HG02943 (cell line): ENCODE data around the gene PAWR.
"Not testable (repeated sequence)": the region's sequence is repeated elsewhere in the genome, so short reads cannot be mapped to it uniquely, and the experiment has no call there.

Experiments
- ATAC-seq: cut with Tn5 transposase; IDR thresholded peaks from one replicate; pipeline ENCODE4 v1.9.1; 2021; ENCODE audit warnings: mild to moderate bottlenecking, low read depth, moderate library complexity; ENCODE audit not compliant: unreplicated experiment

PAWR gene

DNA sequence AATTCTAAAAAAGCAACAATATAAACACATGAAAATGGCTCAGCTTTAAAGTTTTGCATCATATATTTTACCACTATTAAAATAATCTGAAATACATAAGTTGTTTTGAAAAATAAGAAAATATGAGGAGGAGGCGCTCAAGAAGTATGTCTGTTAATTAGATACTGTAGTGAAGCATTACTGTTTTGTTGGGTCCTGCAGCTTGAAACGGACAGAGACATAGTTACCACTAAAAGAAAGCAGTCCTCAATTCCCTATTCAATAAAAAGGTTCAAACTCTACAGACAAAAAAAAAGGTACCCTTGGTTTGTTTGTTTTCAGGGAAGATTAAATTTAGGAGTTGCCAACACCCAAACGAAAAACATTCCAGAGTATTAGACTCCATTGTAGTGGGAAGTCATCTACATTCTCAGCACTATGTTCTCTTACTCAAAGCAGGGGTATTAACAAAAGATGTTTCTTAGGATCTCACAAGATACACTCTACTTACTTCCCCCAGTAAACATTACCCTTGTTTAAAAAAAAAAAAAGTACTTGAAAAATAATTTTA, 3.0 kb downstream of the PAWR start:
- ATAC-seq = no peak

- ATAC-seq = no peak
Observed at GRCh38 chr12:79686171-79686570, 4.6 kb downstream of the PAWR start.

GRCh38 chr12:79685068-79685467, 5.7 kb downstream of the PAWR start:
- no peak for ATAC-seq

DNA sequence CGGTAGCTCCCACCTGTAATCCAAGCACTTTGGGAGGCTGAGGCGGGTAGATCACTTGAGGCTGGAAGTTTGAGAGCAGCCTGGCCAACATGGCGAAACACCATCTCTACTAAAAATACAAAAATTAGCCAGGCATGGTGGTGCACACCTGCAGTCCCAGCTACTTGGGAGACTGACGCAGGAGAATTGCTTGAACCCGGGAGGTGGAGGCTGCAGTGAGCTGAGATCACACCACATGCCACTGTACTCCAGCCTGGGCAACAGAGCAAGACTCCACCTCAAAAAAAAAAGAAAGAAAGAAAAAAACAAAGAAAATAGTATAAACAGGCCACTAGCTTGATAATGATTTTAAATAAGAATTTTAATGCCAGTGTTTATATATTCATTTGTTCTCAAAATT, 6.4 kb downstream of the PAWR start:
- ATAC-seq = not testable (repeated sequence)

DNA sequence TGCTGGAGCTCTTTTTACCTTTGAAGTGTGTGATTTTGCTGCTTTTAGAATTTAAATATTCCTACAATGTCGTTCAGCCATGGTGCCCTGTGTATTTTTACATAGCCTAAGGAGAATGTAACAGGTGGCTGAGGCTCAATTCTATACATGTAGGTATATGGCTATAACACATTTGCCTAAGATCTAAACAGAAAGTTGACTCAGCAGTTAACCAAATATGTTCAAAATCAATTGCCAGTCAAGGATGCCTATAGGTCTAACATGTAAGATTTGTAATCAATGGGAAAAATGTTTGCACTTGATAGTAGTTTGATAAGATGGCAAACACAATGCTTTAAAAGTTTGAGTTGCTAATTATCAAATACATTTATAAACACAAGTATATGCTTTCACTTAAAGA, 8.2 kb downstream of the PAWR start:
- ATAC-seq = no peak

DNA sequence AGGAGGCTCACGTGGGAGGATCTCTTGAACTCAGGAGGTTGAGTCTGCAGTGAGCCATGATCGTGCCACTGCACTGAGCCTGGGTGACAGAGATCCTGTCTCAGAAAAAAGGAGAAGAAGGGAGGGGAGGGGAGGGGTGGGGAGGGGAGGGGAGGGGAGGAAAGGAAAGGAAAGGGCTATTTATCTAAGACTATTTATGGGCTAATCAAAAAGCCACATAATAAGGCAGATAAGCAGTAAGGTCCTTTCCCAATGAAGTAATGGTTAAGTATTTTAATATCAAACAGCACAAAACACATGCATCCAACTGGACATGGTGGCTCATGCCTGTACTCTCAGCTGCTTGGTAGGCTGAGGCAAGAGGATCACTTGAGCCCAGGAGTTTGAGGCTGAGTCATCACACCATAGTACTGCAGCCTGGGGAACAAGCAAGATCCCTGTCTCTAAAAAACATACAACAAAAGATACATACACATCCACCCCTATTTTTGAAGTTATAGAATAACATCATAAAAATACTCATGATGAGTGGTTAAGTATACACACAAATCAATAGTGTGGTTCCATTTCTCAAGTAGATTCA, 9.7 kb downstream of the PAWR start:
- no peak for ATAC-seq

- ATAC-seq = no peak
Observed at GRCh38 chr12:79680051-79680450, 10.7 kb downstream of the PAWR start.

DNA sequence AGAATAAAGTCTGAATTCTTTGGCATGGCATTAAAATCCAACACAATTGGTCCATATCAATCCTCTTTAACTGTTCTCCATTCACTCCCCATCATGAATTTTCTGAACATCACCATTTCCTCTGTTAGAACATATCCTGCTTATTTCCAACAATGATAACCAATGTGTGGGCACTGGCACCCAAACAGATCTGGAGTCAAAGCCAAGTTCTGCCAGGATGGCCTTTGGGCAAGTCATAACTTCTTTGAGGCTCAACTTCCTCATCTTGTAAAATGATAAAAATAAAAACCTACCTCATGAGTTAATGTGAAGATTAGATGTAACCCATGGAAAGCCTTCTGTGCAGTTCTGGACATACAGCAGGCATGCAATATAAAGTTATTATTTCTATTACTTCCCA, 12.5 kb downstream of the PAWR start:
- no peak for ATAC-seq

DNA sequence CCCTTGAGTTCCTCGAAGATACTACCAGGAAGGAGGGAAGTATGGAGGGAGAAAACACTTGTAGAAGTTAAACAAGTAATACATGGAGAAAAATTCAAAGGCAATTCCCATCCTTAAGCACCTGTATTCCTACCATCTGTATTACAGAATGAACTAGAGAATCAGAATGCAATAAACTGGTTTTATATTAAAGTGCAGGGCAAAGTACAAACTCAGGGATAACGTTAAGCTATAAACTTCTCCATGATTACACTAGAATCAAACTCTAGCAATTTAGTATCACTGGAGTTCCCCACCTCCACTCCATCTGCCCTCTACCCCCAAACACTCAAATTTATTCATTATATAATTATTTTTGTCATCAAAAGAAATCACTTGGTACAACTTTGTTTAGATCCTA, 13.1 kb downstream of the PAWR start:
- ATAC-seq = no peak

GRCh38 chr12:79676579-79676978, 14.2 kb downstream of the PAWR start:
- no peak for ATAC-seq

- ATAC-seq = no peak
Observed at GRCh38 chr12:79674629-79675028, 16.1 kb downstream of the PAWR start.

- ATAC-seq = no peak
Observed at GRCh38 chr12:79673354-79673753, 17.4 kb downstream of the PAWR start.

DNA sequence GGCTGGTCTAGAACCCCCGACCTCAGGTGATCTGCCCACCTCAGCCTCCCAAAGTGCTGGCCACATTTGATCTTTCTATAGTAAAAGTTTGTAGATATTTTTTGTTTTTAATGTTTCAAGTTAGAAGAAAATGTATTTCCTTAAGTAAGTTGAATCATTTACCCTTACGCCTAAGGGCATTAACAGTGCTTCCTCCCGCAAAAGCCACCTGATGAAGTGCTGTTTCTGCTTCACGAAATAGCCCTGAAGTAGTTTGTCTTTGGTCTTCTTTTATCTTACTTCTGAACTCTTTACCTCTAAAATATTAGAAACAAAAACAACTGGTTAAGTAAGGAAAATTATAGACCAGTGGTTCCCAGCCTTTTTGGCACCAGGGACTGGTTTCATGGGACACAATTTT, 22.7 kb downstream of the PAWR start:
- no peak for ATAC-seq

DNA sequence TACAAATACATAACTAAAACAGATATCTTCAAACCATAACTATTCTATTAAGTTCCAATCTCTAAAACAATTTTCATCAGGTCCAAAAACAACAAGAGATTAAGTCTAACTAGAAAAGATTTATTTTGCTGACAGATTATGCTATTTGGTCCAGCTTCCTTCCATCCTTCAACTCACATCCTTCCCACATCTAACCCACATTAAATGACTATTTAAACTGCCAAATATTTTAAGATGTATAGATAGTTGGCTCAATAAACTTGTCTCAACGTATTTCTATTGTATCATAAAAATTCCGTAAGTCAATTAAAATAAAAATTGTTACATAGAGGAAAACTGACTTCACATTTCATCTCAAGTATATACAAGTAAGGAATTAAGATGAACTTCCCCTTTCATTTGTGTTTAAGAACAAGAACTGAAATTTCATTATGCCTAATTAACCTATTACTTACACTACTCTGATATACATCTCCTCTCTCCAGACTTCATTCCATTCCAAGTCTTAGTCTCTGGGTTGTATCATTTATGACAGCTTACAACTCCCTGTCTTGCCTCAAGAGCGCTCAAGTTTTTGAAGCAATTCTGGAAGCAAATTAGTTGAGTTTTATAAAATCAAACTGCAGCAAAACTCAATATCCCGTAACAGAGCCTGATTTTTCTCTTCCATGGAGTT, 25.4 kb downstream of the PAWR start:
- ATAC-seq = no peak

- no peak for ATAC-seq
Observed at GRCh38 chr12:79664518-79664917, 26.2 kb downstream of the PAWR start.

- ATAC-seq = no peak
Observed at GRCh38 chr12:79662046-79662811, 28.5 kb downstream of the PAWR start.

DNA sequence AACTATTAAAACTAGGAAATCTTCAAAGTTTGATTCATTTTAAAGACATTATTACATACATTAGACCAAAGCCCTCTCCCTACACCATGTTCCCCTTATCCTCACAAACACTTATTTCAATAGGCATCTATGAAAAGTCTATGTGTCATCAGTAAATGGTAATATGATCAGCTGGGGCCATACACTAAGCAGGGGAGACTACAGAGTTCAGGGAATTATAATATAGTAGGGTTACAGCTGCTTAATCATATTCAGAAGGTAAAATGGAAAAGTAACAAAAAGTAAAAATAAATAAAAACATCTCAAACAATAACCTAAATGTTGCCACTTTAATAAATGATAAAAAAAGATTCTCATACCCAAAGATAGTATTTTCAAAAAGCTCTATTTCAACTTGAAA, 29.1 kb downstream of the PAWR start:
- ATAC-seq = no peak

GRCh38 chr12:79659961-79660431, 30.8 kb downstream of the PAWR start:
- ATAC-seq = no peak

- no peak for ATAC-seq
Observed at GRCh38 chr12:79658221-79658620, 32.5 kb downstream of the PAWR start.

DNA sequence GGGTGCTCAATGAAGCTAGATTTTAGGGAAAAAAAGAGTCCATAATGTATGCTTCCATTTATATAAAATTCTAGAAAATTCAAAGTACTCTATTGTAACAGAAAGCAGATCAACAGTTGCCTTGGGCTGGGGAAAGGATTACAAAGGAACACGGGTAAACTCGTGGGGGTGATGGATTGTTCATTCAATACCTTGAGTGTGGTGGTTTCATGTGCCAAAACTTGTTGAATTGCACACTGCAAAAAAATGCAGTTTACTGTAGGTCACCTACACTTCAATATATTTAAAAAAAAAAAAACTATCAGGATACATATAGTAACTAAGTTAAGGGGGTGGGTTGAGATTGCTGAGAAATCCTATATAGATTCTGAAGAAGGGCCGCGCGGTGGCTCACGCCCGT, 33.6 kb downstream of the PAWR start:
- ATAC-seq = no peak

GRCh38 chr12:79655036-79655435, 35.7 kb downstream of the PAWR start:
- no peak for ATAC-seq
